ENCODE data around the gene IFT81.

DNA sequence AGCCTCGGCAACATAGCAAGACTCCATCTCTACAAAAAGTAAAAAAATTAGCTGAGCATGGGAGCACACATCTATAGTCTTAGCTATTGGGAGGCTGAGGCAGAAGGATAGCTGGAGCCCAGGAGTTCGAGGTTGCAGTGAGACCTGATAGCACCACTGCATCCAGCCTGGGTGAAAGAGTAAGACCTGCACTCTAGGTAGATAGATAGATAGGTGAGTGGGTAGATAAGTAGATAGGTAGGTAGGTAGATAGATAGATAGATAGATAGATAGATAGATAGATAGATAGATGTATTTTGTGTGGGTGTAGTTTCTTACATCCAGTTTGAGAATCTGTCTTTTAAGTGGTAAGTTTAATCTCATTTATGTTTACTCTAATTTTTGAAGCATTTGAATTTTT is 72.8 kb downstream of the IFT81 start:
- TF ChIP-seq, protein P1, sequence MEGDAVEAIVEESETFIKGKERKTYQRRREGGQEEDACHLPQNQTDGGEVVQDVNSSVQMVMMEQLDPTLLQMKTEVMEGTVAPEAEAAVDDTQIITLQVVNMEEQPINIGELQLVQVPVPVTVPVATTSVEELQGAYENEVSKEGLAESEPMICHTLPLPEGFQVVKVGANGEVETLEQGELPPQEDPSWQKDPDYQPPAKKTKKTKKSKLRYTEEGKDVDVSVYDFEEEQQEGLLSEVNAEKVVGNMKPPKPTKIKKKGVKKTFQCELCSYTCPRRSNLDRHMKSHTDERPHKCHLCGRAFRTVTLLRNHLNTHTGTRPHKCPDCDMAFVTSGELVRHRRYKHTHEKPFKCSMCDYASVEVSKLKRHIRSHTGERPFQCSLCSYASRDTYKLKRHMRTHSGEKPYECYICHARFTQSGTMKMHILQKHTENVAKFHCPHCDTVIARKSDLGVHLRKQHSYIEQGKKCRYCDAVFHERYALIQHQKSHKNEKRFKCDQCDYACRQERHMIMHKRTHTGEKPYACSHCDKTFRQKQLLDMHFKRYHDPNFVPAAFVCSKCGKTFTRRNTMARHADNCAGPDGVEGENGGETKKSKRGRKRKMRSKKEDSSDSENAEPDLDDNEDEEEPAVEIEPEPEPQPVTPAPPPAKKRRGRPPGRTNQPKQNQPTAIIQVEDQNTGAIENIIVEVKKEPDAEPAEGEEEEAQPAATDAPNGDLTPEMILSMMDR (IDR thresholded peaks at IDR 0.05), result no peak
- no peak for TF ChIP-seq POLR2A (IDR thresholded peaks at IDR 0.05)
